GM13976 (cell line): ENCODE results near the gene PITPNM1.

Experiments used
- DNase-seq: peaks from one replicate; pipeline ENCODE4 v3.0.0; 2012; ENCODE audit warnings: low spot score
- CTCF ChIP-seq: IDR thresholded peaks from 2 replicates; pipeline ENCODE4 v1.5.1; 2012; ENCODE audit warnings: borderline replicate concordance, mild to moderate bottlenecking; ENCODE audit not compliant: insufficient read depth; ENCODE audit errors: extremely low read depth, missing control alignments, control extremely low read depth
- in situ Hi-C: fragments of 300-500 bp; cut with MboI; formaldehyde crosslinking; loops from one replicate; pipeline ENCODE4 v1.12.0; 2022; ENCODE audit warnings: low sequenced_read_pairs, mixed read lengths, inconsistent platforms; ENCODE audit not compliant: unreplicated experiment

PITPNM1 gene

GRCh38 chr11:67455054-67455453 lies 50.1 kb downstream of the PITPNM1 start, which contains the start of gene CABP4:
TSS of gene CABP4 (plus strand) at chr11:67455354. CDS start at chr11:67455424, 70 bp downstream.
- TF ChIP-seq CTCF: no peak
- no peak for DNase-seq
- in situ Hi-C loops: no loop called here

- no peak for TF ChIP-seq CTCF
- in situ Hi-C loops: no loop called here
- no peak for DNase-seq
These were observed 51.1 kb downstream of the PITPNM1 start for GRCh38 chr11:67453816-67454732.

GRCh38 chr11:67452141-67452952 lies 52.8 kb downstream of the PITPNM1 start, which contains the start of gene GPR152:
TSS of gene GPR152 (minus strand) at chr11:67452729. CDS start at chr11:67452724, 5 bp downstream.
- no peak for TF ChIP-seq CTCF
- in situ Hi-C loops: no loop called here
- no peak for DNase-seq

- no peak for TF ChIP-seq CTCF
- in situ Hi-C loops: no loop called here
- DNase-seq: no peak
These were observed 53.5 kb downstream of the PITPNM1 start for GRCh38 chr11:67451658-67451976.

GRCh38 chr11:67450796-67451657 lies 54.1 kb downstream of the PITPNM1 start:
- no peak for TF ChIP-seq CTCF
- DNase-seq: no peak
- in situ Hi-C loops: no loop called here
